Ishikawa (cell line): ENCODE measurements around the gene PPM1F.
A peak's percentile ranks its signal among the peaks of the same experiment; 100 is the strongest.

Source experiments
- CEBPB ChIP-seq: IDR thresholded peaks from 2 replicates; pipeline ENCODE4 v1.6.1; 2012
- CREB1 ChIP-seq: IDR thresholded peaks from 2 replicates; pipeline ENCODE4 v1.6.1; 2012; ENCODE audit warnings: low read depth
- EGR1 ChIP-seq: IDR thresholded peaks from 2 replicates; pipeline ENCODE4 v1.6.1; 2012
- EP300 ChIP-seq: IDR thresholded peaks from 2 replicates; pipeline ENCODE4 v1.6.1; 2012; ENCODE audit warnings: borderline replicate concordance
- FOXM1 ChIP-seq: IDR thresholded peaks from 2 replicates; pipeline ENCODE4 v1.6.1; 2012; ENCODE audit warnings: low read depth, borderline replicate concordance
- MAX ChIP-seq: IDR thresholded peaks from 2 replicates; pipeline ENCODE4 v1.6.1; 2012
- NFIC ChIP-seq: IDR thresholded peaks from 2 replicates; pipeline ENCODE4 v1.6.1; 2012
- RAD21 ChIP-seq: IDR thresholded peaks from 2 replicates; pipeline ENCODE4 v1.6.1; 2012; ENCODE audit warnings: low read depth
- REST ChIP-seq: IDR thresholded peaks from 2 replicates; pipeline ENCODE4 v1.6.1; 2012; ENCODE audit warnings: low read depth, mild to moderate bottlenecking
- TAF1 ChIP-seq: IDR thresholded peaks from 2 replicates; pipeline ENCODE4 v1.6.1; 2012; ENCODE audit warnings: low read depth, mild to moderate bottlenecking
- TCF12 ChIP-seq: IDR thresholded peaks from 2 replicates; pipeline ENCODE4 v1.6.1; 2012; ENCODE audit warnings: low read depth
- TEAD4 ChIP-seq: IDR thresholded peaks from 2 replicates; pipeline ENCODE4 v1.6.1; 2012
- USF1 ChIP-seq: IDR thresholded peaks from 2 replicates; pipeline ENCODE4 v1.6.1; 2012
- YY1 ChIP-seq: IDR thresholded peaks from 2 replicates; pipeline ENCODE4 v1.6.1; 2012; ENCODE audit warnings: low read depth
- ZBTB7A ChIP-seq: IDR thresholded peaks from 2 replicates; pipeline ENCODE4 v1.6.1; 2012; ENCODE audit warnings: low read depth

Gene PPM1F

GRCh38 chr22:21926728-21927127, 25.9 kb downstream of the PPM1F start:
- TF ChIP-seq NFIC (peak; percentile 23; the same call in 1 of the 2 replicates), TCF12 (no peak), EGR1 (no peak), TEAD4 (no peak)

- no peak for TF ChIP-seq MAX
- TF ChIP-seq TAF1, result no peak
- no peak for TF ChIP-seq CEBPB
- no peak for TF ChIP-seq EGR1
- TF ChIP-seq TEAD4, result no peak
- TF ChIP-seq USF1, result no peak
- no peak for TF ChIP-seq YY1
- TF ChIP-seq CREB1, result no peak
- no peak for TF ChIP-seq RAD21
- TF ChIP-seq REST, result no peak
- TF ChIP-seq NFIC, result no peak
- TF ChIP-seq FOXM1, result no peak
- no peak for TF ChIP-seq TCF12
Measured at GRCh38 chr22:21923163-21923561, 29.5 kb downstream of the PPM1F start.

- TF ChIP-seq FOXM1 (no peak), CEBPB (no peak), MAX (no peak), TEAD4 (no peak), USF1 (no peak), TAF1 (no peak), REST (no peak), EGR1 (no peak), TCF12 (no peak), ZBTB7A (no peak), NFIC (no peak), EP300 (no peak), CREB1 (no peak), YY1 (no peak)
Measured at GRCh38 chr22:21922370-21923162, 30.1 kb downstream of the PPM1F start.

GRCh38 chr22:21921729-21922128, 30.9 kb downstream of the PPM1F start:
- TF ChIP-seq FOXM1 (no peak), USF1 (no peak), EP300 (no peak), MAX (no peak), CEBPB (no peak), YY1 (no peak), CREB1 (no peak), ZBTB7A (no peak), EGR1 (no peak), RAD21 (no peak), TAF1 (no peak), TCF12 (no peak), REST (no peak), TEAD4 (no peak), NFIC (no peak)
